H7 (cell line): ENCODE measurements around the gene ANGPTL8. TPM values are rescaled to one million over a fixed set of nuclear protein-coding genes. Genes with fewer than 3 reads are reported as not detected.

Experiments
- DNase-seq: peaks from one replicate; pipeline ENCODE4 v3.0.0; 2012
- H3K27me3 ChIP-seq: 2 replicates; pipeline ENCODE4 v1.6.0; 2011; ENCODE audit warnings: mild to moderate bottlenecking, low read length; ENCODE audit not compliant: control insufficient read depth, insufficient read depth
- H3K36me3 ChIP-seq: replicated peaks from 2 replicates; pipeline ENCODE4 v1.5.1; 2011; ENCODE audit warnings: low read length; ENCODE audit not compliant: control insufficient read depth, insufficient read depth
- H3K4me3 ChIP-seq: 2 replicates; pipeline ENCODE4 v1.5.1; 2011; ENCODE audit warnings: low read depth, mild to moderate bottlenecking, control low read depth, low read length, moderate library complexity; ENCODE audit not compliant: insufficient read depth
- total RNA-seq: library from RNA; depleted of rRNA; stranded (reverse); fragments of >200 nt; shearing (Covaris generic); gene quantifications from 2 replicates; pipeline ENCODE4 v1.2.3, GENCODE V29; 2014; rRNA removed

Gene ANGPTL8
- total RNA-seq = not detected in 2 replicates

GRCh38 chr19:11239377-11240000, at the start of gene ANGPTL8:
Gene ANGPTL8, plus strand, starts transcription at chr19:11239619. Its CDS starts 19 bp downstream, at chr19:11239638.
- DNase-seq = no peak
- Histone ChIP-seq H3K27me3 (no peaks in the 10 kb centered on the region), H3K4me3 (no peak within 1 kb of the TSS), H3K36me3 (peaks cover 11% of the 10 kb centered on the region)

DNA sequence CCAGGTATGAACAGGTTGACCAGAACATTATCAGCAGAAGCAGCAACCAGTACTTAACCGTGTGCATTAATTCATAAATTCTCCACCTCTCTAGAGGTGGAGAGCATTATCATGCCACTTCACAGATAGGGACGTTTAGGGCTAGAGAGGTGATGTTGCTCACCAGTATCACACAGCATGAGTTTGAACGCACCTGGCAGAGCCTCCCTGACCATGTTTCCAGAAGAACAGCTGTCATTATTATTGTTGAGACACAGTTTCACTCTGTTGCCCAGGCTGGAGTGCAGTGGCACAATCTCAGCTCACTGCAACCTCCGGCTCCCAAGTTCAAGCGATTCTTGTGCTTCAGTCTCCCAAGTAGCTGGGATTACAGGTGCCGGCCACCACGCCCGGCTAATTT, 48.9 kb upstream of the ANGPTL8 start:
- no peaks in the 10 kb centered on the region for H3K27me3 ChIP-seq
- H3K36me3 ChIP-seq = peaks cover 3% of the 10 kb centered on the region
- DNase-seq = no peak
- H3K4me3 ChIP-seq = no peak overlapping the region

DNA sequence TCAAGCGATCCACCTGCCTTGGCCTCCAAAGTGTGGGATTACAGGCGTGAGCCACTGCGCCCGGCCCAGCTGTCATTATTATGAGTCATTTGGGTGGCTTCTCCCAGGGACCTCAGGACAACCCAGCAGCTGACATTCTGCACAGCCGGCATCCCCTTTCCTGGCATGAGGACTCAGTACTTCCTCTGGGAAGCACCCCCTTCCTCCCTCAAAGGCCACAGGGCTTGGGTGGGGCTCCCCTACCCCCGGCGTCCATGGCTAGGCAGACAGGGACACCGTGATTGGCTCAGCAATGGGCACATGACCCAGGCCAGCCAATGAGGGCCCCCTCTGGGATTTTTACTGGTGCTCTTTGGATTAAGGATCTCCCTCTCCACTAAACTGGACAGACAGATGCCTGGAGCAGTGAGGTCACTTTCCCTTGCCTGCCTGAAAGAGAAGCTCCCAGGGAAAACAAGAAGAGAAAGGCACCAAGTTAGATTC, 48.1 kb upstream of the ANGPTL8 start:
- DNase-seq = peak; percentile 88
- Histone ChIP-seq H3K27me3 (no peaks in the 10 kb centered on the region), H3K4me3 (no peak overlapping the region), H3K36me3 (peaks cover 3% of the 10 kb centered on the region)

DNA sequence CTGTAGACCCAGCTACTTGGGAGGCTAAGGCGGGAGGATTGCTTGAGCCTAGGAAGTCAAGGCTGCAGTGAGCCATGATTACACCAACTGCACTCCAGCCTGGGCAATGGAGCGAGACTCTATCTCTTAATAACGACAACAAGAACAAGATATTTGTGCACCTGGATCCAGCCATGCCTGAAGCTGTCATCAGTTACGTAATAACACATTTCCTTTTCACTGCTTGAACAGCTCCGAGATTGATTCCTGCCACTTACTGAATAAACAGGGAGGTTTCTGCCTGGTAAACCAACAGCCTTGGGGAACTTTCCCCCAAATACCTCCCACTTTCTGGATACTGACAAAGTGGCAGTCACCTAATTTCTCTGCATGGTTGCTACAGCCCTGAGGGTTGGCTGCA, 47.5 kb upstream of the ANGPTL8 start:
- H3K4me3 ChIP-seq = no peak overlapping the region
- peaks cover 3% of the 10 kb centered on the region for H3K36me3 ChIP-seq
- H3K27me3 ChIP-seq = no peaks in the 10 kb centered on the region
- DNase-seq = no peak

DNA sequence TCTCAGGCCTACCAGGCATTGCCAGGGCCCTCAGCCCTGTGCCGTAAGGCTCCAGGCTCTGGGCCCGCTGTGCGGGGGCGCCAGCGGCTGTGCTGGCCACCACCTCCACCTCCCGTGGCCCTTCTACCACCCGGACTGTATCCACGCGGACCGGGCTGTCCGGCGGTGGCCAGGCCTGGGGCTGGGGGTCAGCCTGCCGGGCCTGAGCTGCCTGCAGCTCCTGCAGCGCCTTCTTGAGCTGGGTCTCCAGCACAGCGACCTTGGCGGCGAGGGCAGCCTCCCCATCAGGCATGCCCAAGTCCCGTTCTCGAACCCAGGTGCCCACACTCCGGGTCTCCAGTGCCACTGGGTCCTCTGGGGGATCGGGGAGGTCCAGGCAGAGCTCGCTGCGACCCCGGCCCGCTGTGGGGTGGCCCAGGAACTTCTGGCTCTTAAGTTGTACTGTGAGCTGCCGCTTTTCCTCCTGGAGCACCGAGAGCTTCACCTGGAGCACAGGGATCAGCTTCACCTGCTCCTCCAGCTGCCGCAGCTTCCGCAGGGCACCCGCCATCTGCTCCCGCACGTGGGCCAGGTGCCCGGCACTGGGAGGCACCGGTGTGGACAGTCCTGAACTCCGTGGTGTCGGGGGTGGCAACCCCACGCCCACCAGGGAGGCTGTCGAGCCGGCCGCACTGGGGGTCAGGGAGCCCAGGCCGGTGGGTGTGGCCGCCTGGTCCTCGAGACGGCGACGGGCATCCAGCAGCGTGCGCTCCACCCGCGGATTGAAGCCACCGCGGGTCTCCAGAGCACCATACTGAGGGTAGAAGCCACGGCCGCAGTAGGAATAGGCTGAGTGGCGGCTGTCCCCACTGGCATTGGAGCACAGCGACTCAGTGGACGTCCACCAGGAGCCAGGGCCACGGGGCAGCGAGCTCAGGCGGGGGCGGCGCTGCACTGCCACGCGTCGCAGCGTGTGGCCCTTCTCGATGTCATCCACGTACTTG, 46.2 kb upstream of the ANGPTL8 start:
- no peaks in the 10 kb centered on the region for H3K27me3 ChIP-seq
- DNase-seq = no peak
- peaks cover 3% of the 10 kb centered on the region for H3K36me3 ChIP-seq
- H3K4me3 ChIP-seq = no peak overlapping the region

DNA sequence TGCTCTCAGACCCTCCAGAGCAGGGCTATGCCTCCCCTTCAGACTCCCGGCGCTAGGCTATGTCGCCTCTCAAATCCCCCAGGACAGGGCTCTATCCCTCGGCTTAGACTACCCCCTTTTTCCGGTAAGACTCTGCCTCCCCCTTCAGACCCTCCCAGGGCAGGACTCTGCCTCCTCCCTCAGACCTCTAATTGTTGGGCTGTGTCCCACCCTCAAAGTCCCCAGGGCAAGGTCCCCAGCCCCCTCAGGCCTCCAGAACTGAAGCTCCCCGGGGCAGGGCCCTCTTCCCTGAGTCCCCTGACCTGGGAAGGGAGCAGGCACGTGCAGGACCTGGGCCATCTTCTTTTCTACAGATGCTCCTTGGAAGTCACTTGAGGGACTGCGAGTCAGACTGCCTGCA, 45.2 kb upstream of the ANGPTL8 start:
- no peak for DNase-seq
- Histone ChIP-seq H3K36me3 (peaks cover 4% of the 10 kb centered on the region), H3K4me3 (no peak overlapping the region), H3K27me3 (no peaks in the 10 kb centered on the region)

DNA sequence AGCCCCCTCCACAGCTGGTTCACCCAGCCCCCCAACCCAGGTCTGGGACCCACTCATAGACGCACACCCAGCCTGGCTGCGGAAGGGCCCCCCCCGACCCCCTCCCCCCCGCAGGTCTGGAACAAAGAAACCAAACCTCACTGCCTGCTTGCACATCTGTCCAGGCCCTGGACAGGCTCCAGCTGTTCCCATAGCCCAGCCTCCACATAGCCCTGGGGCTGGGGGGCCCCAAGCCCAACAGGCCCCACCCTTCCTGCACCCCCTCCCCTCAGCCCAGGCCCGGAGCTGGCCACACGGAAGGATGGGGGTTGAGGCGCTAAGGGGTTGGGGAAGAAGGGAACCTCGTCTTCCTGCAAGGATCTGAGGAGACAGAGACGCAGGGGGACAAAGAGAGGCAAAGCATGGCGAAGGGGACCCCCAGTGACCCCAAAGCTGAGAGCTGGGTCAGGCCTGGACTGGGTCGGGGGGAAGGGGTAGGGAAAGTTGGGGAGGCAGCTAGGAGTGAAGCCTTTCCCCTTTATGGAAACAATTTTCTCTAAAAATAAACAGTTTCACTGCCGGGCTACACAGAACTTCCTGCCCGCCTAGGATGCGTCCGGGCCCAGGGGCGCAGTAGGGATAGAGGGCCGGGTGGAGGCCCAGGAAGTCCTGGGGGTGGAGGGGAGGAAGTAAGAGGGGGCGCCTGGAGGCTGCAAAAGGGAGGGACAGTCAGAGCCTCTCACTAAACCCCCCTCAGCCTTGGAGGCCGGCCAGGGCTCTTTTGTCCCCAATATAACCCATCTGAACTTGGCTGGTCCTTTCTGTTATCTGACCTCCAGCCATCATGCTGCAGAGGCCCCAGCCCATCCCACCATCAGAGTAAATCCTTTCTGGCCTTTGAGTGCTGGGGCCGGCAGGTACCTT, 44.5 kb upstream of the ANGPTL8 start:
- no peaks in the 10 kb centered on the region for H3K27me3 ChIP-seq
- H3K4me3 ChIP-seq = no peak overlapping the region
- no peak for DNase-seq
- H3K36me3 ChIP-seq = peaks cover 6% of the 10 kb centered on the region

DNA sequence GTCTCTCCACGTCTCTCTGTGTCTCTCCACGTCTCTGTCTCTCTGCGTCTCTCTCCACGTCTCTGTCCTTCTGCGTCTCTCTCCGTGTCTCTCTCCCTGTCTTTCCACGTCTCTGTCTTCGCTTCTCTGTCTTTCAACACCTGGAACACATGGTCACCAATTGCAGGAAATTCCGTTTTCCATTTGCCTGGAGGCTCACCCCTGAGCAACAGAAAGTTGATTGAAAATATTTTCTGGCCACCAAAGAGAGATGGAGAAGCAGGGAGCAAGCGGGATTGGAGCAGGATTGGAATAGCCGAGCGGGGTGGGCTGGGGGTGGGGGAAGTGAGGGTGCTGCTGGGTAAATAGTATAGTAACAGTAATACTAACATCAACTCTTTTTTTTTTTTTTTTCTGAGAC, 43.7 kb upstream of the ANGPTL8 start:
- Histone ChIP-seq H3K36me3 (peaks cover 6% of the 10 kb centered on the region), H3K4me3 (no peak overlapping the region), H3K27me3 (no peaks in the 10 kb centered on the region)
- DNase-seq = no peak

DNA sequence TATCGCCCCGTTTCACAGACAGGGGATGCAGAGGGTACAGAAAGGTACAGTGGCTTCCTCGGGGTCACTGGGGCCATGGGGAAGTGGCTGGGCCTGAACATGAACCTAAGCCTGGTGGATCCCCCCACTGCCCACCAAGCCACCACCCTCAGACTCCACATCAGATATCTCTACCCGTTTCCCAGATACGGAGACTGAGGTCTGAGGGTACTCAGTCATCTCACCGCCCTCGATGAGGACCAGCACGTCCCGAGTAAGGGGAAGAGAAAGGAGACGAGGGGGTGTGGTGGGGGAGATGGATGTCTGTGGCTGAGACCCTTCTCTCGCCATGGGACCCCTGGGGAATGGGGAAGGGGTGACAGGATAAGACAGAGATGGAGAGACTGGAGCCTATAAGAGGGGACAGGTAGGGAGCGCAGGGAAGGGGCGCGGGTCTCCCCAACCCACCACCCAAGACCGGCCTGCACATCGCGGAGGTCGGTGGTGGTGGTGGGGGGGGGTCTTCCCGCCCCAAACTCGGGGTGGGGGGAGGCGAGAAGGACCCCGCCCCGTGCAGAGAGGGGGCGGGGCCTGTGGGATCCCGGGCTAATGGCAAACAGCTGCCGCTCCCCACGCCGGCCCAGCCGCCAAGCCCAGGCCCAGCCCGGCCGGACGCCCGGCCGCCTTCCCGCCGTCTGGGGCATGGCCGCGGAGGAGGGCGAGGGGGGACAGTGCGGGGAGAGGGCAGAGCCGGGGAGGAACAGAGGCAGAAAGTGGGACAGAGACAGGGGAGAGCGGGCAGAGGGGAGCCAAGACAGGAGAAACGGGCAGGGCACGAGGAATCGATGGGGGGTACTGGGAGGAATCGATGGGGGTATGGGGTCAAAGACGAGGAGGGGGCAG, 42.8 kb upstream of the ANGPTL8 start:
- DNase-seq = peak; percentile 92
- H3K27me3 ChIP-seq = no peaks in the 10 kb centered on the region
- peaks cover 6% of the 10 kb centered on the region for H3K36me3 ChIP-seq
- peak overlapping the region; percentile 89 for H3K4me3 ChIP-seq

DNA sequence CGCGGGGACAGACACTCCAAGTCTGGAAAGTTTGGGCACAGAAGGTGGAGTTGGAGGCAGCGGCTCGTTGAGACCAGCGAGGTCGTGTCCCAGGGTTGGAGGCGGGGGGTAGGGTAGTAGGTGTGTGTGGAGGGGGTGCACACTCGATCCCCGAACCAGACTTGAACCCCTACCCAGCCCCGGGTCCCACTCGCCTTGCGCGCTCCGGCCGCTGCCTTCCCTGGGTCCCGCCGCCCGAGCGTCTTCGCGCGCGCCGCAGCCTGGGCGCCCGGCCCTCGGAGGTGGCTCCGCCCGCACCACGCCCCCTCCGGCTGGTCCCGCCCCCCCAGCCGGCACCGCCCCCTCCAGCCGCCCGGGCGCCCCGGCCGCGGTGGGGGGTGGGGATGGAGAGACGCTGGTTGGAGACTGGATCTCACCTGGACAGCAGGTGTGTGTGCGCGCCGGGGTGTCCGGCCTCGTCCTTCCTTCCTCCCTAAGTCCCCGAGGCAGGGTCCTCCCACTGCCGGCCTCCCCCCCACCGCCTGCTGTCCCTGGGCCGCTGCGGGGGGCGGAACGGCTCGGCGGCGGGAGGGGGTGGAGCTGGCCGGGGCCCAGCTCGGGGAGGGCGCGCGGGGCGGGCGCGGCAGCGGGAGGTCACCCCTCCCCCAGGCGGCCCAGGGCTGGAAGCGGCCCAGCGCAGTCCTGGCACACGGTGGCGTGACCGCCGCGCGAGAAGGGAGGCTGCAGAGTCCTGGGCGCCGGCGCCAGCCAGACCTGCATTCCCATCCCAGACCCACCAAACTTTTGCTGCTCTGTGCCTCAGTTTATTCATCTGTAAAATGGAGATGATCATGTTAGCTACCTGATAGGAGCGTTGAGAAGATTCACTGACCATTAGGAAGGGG, 41.9 kb upstream of the ANGPTL8 start, which contains the start of gene KANK2:
KANK2 (minus strand) TSS at position 255 of the 884 bp plus-strand sequence. CDS start 3,034 bp downstream, outside the sequence.
- no peaks in the 10 kb centered on the region for H3K27me3 ChIP-seq

DNA sequence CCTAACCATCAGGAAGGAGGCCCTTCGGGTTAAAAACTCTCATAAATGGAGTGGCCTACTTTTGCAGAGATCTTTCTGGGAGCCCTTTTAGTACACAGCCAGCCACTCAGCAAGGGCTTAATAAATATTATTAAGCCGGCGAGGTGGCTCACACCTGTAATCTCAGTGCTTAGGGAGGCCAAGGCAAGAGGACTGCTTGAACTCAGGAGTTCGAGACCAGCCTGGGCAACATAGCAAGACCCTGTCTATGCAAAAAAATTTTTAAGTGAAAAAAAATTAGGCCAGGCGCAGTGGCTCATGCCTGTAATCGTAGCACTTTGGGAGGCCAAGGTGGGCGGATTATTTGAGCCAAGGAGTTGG, 41.3 kb upstream of the ANGPTL8 start:
- DNase-seq = no peak
- H3K4me3 ChIP-seq = peak overlapping the region; percentile 89; the same call in 1 of the 2 replicates

More for the DNA sequence above, 41.9 kb upstream of the ANGPTL8 start, which contains the start of gene KANK2:
- Histone ChIP-seq H3K36me3 (peaks cover 2% of the 10 kb centered on the region), H3K4me3 (peak within 1 kb of the TSS; percentile 89)
- DNase-seq = peak; percentile 100

GRCh38 chr19:11198769-11199424, 40.5 kb upstream of the ANGPTL8 start:
- no peak for DNase-seq
- H3K4me3 ChIP-seq = no peak overlapping the region
- H3K36me3 ChIP-seq = peaks cover 2% of the 10 kb centered on the region
- H3K27me3 ChIP-seq = no peaks in the 10 kb centered on the region

More for the DNA sequence above, 41.3 kb upstream of the ANGPTL8 start:
- peaks cover 2% of the 10 kb centered on the region for H3K36me3 ChIP-seq
- no peaks in the 10 kb centered on the region for H3K27me3 ChIP-seq
